Activated CD8-positive, alpha-beta memory T cell treated with anti-CD3 and anti-CD28 coated beads for 24 hours (primary cell): ENCODE results near the gene SCAPER.

ENCODE experiments used
- DNase-seq: peaks from one replicate; pipeline ENCODE4 v3.0.0-alpha.2; 2020

Gene SCAPER

DNA sequence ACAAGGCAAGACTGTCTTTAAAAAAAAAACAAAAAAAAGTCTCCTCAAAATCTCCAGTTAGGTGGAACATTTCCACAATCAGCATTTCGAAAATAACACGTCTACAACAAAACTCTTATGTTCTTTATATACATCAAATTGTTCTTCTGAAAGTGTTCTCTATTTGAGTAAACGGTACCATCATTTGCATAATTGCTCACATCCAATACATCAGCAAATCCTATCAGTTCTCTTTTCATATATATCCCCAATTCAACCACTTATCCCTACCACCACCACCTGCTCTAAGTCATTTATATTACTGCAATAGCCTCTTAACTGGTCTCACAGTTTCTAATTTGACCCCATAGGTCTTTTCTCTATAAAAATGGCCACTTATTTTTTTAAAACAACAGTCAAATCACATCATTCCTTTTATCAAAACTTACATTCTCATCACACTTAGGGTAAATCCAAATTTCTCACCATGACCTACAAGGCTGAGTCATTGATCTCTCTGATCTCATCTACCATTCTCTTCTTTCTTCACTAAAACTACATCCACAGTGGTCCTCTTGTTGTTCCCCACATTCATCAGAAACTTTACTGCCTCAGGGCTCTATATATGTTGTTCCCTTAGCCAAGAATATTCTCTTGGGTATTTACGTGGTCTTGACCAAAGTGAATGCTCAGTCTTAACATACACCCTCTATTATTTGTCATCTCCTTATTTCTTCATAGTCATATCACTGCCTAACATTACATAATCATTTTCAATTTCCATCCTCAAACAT, 237.0 kb downstream of the SCAPER start:
- no peak for DNase-seq

- DNase-seq, result no peak
Observed at GRCh38 chr15:76664895-76665294, 240.2 kb downstream of the SCAPER start.

- no peak for DNase-seq
Observed at GRCh38 chr15:76664411-76664810, 240.7 kb downstream of the SCAPER start.

DNA sequence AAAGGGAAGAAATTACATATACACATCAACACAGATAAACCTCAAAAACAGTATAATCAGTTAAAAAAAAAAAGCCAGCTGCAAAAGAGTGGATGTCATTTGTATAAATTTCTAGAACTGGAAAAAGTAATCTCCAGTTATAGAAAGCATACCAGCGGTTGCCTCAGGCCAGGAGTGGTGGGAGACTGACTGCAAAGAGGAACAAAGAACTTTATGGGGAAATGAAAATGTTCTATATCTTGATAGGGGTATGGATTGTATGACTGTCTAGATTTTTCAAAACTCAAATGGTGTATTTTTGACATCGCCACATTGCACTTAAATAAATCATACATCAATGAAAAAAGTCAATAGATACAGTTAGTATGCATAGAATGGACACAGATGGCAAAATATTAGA, 241.6 kb downstream of the SCAPER start:
- no peak for DNase-seq

DNA sequence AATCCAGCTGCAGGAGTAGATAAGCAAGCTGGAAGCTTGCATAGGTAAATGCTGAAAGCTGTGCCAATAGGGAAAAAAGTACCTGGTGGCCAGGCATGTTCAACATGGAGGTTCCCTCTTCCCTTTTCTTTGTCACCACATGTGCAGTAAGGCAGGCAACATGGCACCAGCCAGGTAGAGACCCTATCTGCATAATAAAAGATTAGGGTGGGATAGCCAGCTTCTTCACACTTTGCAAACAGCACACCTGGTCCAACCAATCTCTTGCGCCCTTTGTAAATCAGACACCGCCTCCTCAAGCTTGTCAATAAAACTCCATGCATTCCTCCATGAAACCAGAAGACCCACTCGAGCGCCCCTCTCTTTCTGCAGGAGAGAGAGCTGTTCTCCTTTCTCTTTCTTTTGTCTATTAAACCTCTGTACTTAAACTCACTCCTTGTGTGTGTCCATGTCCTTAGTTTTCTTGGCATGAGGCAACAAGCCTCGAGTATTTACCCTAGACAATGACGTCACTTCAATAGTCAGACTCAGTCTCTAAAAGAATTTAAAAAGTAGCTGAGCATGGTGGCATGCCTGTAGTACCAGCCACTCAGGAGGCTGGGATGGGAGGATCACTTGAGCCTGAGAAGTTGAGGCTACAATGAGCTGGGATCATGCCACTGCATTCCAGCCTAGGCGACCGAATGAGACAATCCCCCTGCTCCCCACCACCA, 256.3 kb downstream of the SCAPER start:
- DNase-seq, result no peak

- DNase-seq, result no peak
Observed at GRCh38 chr15:76647612-76648011, 257.5 kb downstream of the SCAPER start.

- no peak for DNase-seq
Observed at GRCh38 chr15:76644646-76645045, 260.5 kb downstream of the SCAPER start.

- DNase-seq, result no peak
Observed at GRCh38 chr15:76642671-76643070, 262.5 kb downstream of the SCAPER start.

GRCh38 chr15:76637166-76637565, 268.0 kb downstream of the SCAPER start:
- DNase-seq, result no peak

DNA sequence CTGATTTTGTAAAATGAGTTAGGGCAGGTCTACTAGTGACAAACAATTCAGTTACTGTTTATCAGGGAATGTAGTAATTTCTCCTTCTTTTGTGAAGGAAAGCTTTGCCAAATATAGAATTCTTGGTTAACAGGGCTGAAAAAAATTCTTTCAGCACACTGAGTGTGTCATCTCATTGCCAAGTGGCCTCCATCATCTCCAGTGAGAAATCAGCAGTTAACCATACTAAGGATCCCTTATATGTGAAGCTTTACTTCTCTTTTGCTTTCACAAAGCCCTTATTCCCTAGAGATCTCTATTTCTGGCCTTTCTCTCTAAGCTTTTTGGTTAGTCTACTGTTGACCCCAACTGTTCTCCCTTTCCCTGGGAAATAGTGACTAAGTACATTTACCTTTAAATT, 269.1 kb downstream of the SCAPER start:
- no peak for DNase-seq

DNA sequence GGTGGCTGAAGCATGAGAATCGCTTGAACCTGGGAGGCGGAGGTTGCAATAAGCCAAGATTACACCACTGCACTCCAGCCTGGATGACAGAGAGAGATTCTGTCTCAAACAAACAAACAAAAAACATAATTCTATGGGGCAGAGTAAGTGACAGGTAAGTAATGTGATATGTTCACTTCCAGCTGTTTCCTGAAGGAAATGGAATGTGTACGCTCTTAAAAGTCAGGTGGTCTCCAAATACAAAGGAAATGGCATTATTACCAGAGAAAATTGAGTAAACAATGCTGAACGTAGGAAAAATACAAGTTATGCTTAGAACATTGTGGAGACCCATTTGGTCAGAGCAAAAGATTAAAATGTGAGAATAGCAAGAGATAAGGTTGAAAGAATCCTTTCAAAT, 278.5 kb downstream of the SCAPER start:
- DNase-seq, result no peak

DNA sequence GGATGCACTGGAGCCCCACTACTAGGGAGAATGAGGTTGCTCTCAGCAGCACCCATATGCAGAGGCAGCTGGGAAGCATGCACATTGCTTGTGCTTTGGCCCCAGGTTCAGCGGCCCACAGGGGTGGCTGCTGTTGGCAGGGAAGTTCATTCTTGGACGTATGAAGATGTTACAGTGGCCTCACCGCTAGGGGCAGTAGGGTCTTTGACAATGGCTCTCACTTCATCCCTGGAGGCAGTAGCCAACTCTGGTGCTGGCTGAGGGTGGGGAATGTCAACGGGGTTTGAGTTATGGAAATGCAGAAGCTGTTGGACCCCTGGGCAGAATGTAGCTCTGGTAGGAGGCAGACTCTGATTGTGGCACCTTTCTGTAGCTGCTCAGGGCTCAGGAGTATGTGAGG, 279.9 kb downstream of the SCAPER start:
- DNase-seq, result no peak

DNA sequence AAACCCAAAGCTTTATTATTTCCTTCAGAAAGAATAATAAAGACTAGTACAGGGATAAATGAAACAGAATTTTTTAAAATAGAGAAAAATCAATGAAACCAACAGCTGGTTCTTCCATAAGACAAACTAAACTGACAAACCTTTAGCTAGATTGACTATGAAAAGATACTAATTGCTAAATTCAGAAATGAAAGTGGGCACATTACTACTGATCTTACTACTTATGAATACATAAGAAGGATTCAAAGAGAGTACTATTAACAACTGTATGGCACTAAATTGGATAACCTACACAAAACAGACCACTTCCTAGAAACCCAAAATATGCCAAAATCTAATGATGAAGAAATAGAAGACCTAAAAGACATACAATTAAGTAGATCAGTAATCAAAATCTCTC, 290.4 kb downstream of the SCAPER start:
- no peak for DNase-seq

DNA sequence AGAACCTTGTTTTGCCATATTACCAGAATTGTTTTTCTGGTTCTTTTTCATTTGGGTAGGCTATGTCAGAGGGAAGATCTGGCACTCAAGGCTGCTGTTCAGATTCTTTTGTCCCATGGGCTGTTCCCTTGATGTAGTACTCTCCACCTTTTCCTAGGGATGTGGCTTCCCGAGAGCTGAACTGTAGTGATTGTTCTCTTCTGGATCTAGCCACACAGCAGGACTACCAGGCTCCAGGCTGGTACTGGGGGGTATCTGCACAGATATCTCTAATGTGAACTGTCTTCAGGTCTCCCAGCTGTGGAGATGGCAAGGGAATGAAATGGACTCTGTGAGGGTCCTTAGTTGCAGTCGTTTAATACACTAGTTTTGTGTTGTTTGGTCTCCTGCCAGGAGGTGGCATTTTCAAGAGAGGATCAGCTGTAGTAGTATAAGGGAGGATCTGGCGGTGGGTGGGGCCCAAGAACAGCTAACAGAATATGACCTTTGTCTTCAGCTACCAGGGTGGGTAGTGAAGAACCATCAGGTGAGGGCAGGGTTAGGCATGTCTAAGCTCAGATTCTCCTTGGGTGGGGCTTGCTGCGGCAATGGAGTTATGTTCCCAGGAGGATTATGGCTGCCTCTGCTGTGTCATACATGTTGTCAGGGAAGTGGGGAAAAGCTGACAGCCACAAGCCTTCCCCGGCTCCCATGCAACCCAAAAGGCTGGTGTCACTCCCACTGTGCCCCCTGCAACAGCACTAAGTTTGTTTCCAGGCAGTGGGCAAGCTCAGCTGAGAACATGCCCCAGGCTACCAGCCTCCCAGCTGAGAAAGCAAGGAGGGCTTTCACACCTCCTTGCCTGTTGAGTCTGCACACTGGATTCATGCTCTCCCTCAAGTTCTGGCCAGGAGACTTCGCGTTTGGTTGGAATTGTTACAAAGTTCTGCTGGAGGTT, 316.1 kb downstream of the SCAPER start:
- DNase-seq, result no peak

DNA sequence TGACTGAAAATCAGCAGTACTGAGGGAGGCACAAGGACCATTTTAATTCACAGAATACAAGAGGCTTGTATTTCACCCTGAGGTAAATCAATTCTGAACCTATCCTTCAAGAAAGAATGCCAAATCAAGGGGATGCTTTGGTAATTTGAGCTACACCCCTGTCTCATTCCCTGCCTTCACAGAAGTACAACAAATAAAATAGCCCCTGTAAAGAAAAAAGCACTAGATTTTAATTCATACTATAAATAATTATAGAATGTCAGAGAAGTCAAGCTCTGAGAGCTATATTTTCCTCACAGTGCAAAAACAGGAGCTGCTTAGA, 319.6 kb downstream of the SCAPER start:
- DNase-seq, result no peak

- DNase-seq, result no peak
Observed at GRCh38 chr15:76584868-76585575, 320.1 kb downstream of the SCAPER start.

DNA sequence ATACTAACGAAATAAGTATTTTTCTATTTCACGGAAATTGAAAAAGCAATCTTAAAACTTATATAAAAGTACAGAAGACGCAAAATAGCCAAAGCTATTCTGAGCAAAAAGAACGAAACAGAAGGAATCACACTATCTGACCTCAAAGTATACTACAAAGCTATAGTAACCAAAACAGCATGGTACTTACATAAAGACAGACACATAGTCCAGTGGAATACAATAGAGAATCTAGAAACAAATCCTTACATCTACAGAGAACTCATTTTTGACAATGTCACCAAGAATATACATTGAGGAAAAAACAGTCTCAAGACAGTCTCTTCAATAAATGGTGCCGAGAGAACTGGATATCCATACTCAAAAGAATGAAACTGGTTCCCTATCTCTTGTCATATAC, 322.6 kb downstream of the SCAPER start:
- DNase-seq, result no peak

- no peak for DNase-seq
Observed at GRCh38 chr15:76577879-76578512, 327.1 kb downstream of the SCAPER start.

DNA sequence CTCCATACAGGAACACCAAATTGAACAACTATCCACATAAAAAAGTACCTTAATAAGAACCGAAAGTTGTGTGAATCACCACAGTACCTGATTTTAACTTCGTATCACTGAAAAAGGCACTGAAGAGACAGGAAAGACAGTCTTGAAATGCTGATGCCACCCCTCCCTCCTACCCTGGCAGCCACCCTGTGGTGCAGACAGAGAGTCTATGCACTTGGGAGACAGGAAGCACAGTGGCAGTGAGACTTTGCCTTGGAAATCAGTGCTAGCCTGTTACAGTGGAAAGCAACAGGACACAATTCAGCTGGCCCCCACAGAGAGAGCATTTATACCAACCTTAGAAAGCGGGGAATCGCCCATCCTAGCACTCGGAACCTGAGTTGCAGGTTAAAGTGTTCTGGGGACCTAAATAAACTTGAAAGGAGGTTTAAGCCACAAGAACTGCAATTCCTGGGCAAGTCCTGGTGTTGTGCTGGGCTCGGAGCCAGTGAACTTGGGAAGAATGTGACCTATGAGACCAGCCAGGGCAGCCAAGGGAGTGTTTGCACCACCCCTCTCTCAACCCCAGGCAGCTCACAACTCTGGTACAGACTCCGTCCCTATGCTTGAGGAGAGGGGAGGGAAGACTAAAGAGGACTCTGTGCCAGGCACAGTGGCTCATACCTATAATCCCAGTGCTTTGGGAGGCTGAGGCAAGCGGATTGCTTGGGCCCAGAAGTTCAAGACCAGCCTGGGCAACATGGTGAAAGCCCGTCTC, 328.4 kb downstream of the SCAPER start:
- DNase-seq, result no peak

DNA sequence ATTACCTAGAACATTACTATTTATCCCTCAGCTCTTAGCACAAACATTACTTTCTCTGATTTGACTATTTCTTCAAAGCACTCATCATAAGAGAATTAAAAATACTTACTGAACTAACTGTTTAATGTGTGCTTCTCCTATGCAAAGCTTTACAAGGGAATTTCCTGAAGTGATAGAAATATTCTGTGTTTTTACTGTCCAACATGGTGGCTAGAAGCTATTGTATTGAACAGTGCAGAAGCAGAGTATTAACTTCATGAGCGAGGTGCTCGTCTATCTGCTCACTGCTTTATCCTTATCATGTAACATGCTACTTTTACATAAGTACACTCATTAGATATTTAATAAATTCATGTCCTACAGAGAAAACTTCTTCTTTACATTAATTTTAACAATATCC, 329.5 kb downstream of the SCAPER start:
- DNase-seq, result no peak

GRCh38 chr15:76575274-76575673, 329.9 kb downstream of the SCAPER start:
- DNase-seq, result no peak

GRCh38 chr15:76572983-76573314, 332.2 kb downstream of the SCAPER start:
- DNase-seq, result no peak
